ENCODE measurements around the gene ST3GAL4. TPM values are rescaled to one million over a fixed set of nuclear protein-coding genes. Genes with fewer than 3 reads are reported as not detected.
"Not testable (repeated sequence)": the region's sequence is repeated elsewhere in the genome, so short reads cannot be mapped to it uniquely, and the experiment has no call there.

Gene ST3GAL4
- total RNA-seq, 2 experiments from 2014 or later: 14.3 to 18.8 TPM

- H3K4me3 ChIP-seq (ENCODE audit: low read depth, low read length, poor library complexity, severe bottlenecking); CTCF ChIA-PET (ENCODE audit: unreplicated experiment); H3K9me2 ChIP-seq (ENCODE audit: insufficient read depth, low read length); H3K36me3 ChIP-seq (ENCODE audit: insufficient read depth, low read length); H3K4me1 ChIP-seq (ENCODE audit: insufficient read depth, low read length, poor library complexity, severe bottlenecking); H3K9me3 ChIP-seq (ENCODE audit: low read length); H4K20me1 ChIP-seq (ENCODE audit: insufficient read depth, low read length); DNase-seq (ENCODE audit: low spot score); H2AFZ ChIP-seq (ENCODE audit: low read length); BruUV-seq (replicated peaks); H3K27ac ChIP-seq (ENCODE audit: low read depth, low read length, poor library complexity, severe bottlenecking); intact Hi-C loops (cut with micrococcal nuclease; ENCODE audit: unreplicated experiment); H3K79me2 ChIP-seq (ENCODE audit: insufficient read depth, low read depth, low read length); H3K4me2 ChIP-seq (ENCODE audit: low read length): not testable (repeated sequence)
- POLR2A ChIA-PET: interaction anchor here (0.6 to 0.9 kb wide), 2 partner anchors 47 to 199 kb away, joined by 4 to 10 read pairs; no protein-coding TSS in a partner anchor
Observed at GRCh38 chr11:126374562-126375300, 19.2 kb downstream of the ST3GAL4 start.

- no peaks in the 10 kb centered on the region for H3K4me1 ChIP-seq (ENCODE audit: insufficient read depth, low read length, poor library complexity, severe bottlenecking)
- no peaks in the 10 kb centered on the region for H3K9me3 ChIP-seq (ENCODE audit: low read length)
- H3K36me3 ChIP-seq (ENCODE audit: insufficient read depth, low read length): no peaks in the 10 kb centered on the region
- DNase-seq (ENCODE audit: low spot score): no peak
- H2AFZ ChIP-seq (ENCODE audit: low read length): no peak overlapping the region
- ChIA-PET POLR2A (no interaction called here), CTCF (ENCODE audit: unreplicated experiment) (no interaction called here)
- TF ChIP-seq EZH2phosphoT487 (IDR thresholded peaks at IDR 0.05; ENCODE audit: borderline replicate concordance, low read depth, low read length): no peak
- TF ChIP-seq CTCF (conservative IDR thresholded peaks at IDR 0.05; ENCODE audit: low read length): no peak
- no peak overlapping the region for H3K27ac ChIP-seq (ENCODE audit: low read depth, low read length, poor library complexity, severe bottlenecking)
- no peaks in the 10 kb centered on the region for H3K79me2 ChIP-seq (ENCODE audit: insufficient read depth, low read depth, low read length)
- peaks cover 4% of the 10 kb centered on the region; the same call in 1 of the 2 replicates for H4K20me1 ChIP-seq (ENCODE audit: insufficient read depth, low read length)
- intact Hi-C loops (cut with micrococcal nuclease; ENCODE audit: unreplicated experiment): no loop called here
- BruUV-seq (replicated peaks): no TSS peak
- no peaks in the 10 kb centered on the region for H3K9me2 ChIP-seq (ENCODE audit: insufficient read depth, low read length)
- H3K4me3 ChIP-seq (ENCODE audit: low read depth, low read length, poor library complexity, severe bottlenecking): no peak overlapping the region
- no peak overlapping the region for H3K4me2 ChIP-seq (ENCODE audit: low read length)
Observed at GRCh38 chr11:126375726-126376125, 20.2 kb downstream of the ST3GAL4 start.

GRCh38 chr11:126378763-126379162, 23.3 kb downstream of the ST3GAL4 start:
- intact Hi-C loops (cut with micrococcal nuclease; ENCODE audit: unreplicated experiment): no loop called here
- no peak overlapping the region for H2AFZ ChIP-seq (ENCODE audit: low read length)
- H3K4me3 ChIP-seq (ENCODE audit: low read depth, low read length, poor library complexity, severe bottlenecking): no peak overlapping the region
- ChIA-PET CTCF (ENCODE audit: unreplicated experiment) (no interaction called here), POLR2A (no interaction called here)
- 0 out of 2 replicates have a peak, but pooled peaks cover 4% of the 10 kb centered on the region for H4K20me1 ChIP-seq (ENCODE audit: insufficient read depth, low read length)
- no peak overlapping the region for H3K4me2 ChIP-seq (ENCODE audit: low read length)
- BruUV-seq (replicated peaks): no TSS peak
- no peaks in the 10 kb centered on the region for H3K9me3 ChIP-seq (ENCODE audit: low read length)
- no peaks in the 10 kb centered on the region for H3K9me2 ChIP-seq (ENCODE audit: insufficient read depth, low read length)
- no peak for DNase-seq (ENCODE audit: low spot score)
- TF ChIP-seq CTCF (conservative IDR thresholded peaks at IDR 0.05; ENCODE audit: low read length) (no peak), EZH2phosphoT487 (IDR thresholded peaks at IDR 0.05; ENCODE audit: borderline replicate concordance, low read depth, low read length) (no peak)
- no peaks in the 10 kb centered on the region for H3K79me2 ChIP-seq (ENCODE audit: insufficient read depth, low read depth, low read length)
- H3K36me3 ChIP-seq (ENCODE audit: insufficient read depth, low read length): no peaks in the 10 kb centered on the region
- H3K27ac ChIP-seq (ENCODE audit: low read depth, low read length, poor library complexity, severe bottlenecking): no peak overlapping the region
- no peaks in the 10 kb centered on the region for H3K4me1 ChIP-seq (ENCODE audit: insufficient read depth, low read length, poor library complexity, severe bottlenecking)

Measured in OCI-LY7 (cell line).